ENCODE data around the gene OGG1. TPM values are rescaled to one million over a fixed set of nuclear protein-coding genes. Genes with fewer than 3 reads are reported as not detected.

OGG1 gene
- total RNA-seq, 1 donor from 2014 or later: 34.8 TPM

DNA sequence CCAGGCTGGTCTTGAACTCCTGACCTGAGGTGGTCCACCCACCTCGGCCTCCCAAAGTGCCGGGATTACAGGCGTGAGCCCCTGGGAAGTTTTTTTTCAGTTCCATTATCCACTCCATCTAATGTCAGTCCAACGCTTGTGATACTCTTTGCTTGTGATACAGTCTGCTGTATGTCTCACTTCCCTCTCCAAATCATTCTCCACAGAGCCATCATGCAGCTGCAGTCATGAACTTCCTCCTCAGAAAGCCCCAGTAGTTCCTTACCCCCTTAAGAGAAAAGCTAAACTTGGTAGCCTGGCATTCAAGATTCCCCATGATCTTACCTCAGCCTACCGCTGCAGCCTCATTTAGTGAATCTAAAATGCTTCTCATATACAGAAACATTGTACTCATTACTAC is 45.5 kb downstream of the OGG1 start:
- Mint-ChIP-seq H3K27me3 (ENCODE audit: unreplicated experiment) (no peaks in the 10 kb centered on the region), H3K4me3 (ENCODE audit: unreplicated experiment) (peak overlapping the region; percentile 22), H3K9me3 (ENCODE audit: unreplicated experiment) (no peaks in the 10 kb centered on the region), H3K4me1 (ENCODE audit: unreplicated experiment) (peaks cover 28% of the 10 kb centered on the region), H3K27ac (ENCODE audit: unreplicated experiment) (no peak overlapping the region), H3K36me3 (ENCODE audit: unreplicated experiment) (peaks cover 35% of the 10 kb centered on the region)
- DNase-seq (ENCODE audit: extremely low spot score, unreplicated experiment): no peak
- TF ChIP-seq, protein P1, sequence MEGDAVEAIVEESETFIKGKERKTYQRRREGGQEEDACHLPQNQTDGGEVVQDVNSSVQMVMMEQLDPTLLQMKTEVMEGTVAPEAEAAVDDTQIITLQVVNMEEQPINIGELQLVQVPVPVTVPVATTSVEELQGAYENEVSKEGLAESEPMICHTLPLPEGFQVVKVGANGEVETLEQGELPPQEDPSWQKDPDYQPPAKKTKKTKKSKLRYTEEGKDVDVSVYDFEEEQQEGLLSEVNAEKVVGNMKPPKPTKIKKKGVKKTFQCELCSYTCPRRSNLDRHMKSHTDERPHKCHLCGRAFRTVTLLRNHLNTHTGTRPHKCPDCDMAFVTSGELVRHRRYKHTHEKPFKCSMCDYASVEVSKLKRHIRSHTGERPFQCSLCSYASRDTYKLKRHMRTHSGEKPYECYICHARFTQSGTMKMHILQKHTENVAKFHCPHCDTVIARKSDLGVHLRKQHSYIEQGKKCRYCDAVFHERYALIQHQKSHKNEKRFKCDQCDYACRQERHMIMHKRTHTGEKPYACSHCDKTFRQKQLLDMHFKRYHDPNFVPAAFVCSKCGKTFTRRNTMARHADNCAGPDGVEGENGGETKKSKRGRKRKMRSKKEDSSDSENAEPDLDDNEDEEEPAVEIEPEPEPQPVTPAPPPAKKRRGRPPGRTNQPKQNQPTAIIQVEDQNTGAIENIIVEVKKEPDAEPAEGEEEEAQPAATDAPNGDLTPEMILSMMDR (IDR thresholded peaks at IDR 0.05): no peak

DNA sequence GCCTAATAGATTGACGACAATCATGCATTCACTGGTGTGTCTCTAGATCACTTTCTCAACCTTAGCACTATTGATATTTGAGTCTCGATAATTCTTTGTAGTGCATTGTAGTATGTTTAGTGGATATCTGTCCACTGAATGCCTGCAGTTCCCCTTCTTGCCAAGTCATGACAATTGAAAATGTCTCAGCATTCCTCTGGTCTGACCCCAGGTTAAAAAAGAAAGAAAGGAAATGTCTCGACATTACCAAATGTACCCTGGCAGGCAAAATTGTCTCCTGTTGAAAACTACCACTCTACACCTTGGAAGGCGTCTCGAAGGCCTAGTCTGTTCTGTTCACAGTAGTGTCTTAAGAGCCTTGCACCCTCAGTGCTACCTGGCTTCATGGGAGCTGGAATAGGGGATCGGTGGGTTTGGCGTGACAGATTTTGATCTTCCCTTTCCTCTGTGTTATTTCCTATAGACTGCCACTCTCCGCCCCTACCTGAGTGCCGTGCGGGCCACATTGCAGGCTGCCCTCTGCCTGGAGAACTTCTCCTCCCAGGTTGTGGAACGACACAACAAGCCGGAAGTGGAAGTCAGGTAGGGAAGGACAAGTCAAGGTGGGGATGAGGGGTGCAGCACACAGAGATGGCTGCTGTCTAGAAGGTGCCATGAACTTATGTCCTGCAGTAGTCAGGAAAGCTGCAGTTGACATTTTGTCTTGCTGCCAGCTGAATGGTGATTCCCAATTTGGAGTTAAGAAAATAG is 47.6 kb downstream of the OGG1 start:
- no peak overlapping the region for H3K4me3 Mint-ChIP-seq (ENCODE audit: unreplicated experiment)
- DNase-seq (ENCODE audit: extremely low spot score, unreplicated experiment): no peak

DNA sequence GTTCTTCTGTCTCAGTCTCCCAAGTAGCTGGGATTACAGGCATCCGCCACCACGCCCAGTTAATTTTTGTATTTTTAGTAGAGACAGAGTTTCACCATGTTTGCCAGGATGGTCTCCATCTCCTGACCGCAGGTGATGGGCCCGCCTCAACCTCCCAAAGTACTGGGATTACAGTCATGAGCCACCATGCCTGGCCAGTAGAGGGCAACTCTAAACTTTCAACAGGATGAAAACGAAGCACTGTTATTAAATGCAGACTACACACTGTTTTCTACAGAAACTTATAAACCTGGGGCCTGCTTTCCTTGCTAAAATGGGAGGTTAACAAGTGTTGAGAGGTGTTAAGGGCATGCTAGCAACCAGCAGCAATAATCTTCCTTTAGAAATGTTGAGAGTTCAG is 50.8 kb downstream of the OGG1 start:
- H3K4me1 Mint-ChIP-seq (ENCODE audit: unreplicated experiment): no peaks in the 10 kb centered on the region
- TF ChIP-seq, protein P1 (IDR thresholded peaks at IDR 0.05): peak; percentile 40
- DNase-seq (ENCODE audit: extremely low spot score, unreplicated experiment): no peak
- H3K27ac Mint-ChIP-seq (ENCODE audit: unreplicated experiment): no peak overlapping the region
- no peak overlapping the region for H3K4me3 Mint-ChIP-seq (ENCODE audit: unreplicated experiment)
- H3K9me3 Mint-ChIP-seq (ENCODE audit: unreplicated experiment): no peaks in the 10 kb centered on the region
- peaks cover 55% of the 10 kb centered on the region for H3K36me3 Mint-ChIP-seq (ENCODE audit: unreplicated experiment)
- no peaks in the 10 kb centered on the region for H3K27me3 Mint-ChIP-seq (ENCODE audit: unreplicated experiment)

More for the DNA sequence above, 47.6 kb downstream of the OGG1 start:
- no peak overlapping the region for H3K27ac Mint-ChIP-seq (ENCODE audit: unreplicated experiment)
- H3K27me3 Mint-ChIP-seq (ENCODE audit: unreplicated experiment): no peaks in the 10 kb centered on the region
- no peaks in the 10 kb centered on the region for H3K9me3 Mint-ChIP-seq (ENCODE audit: unreplicated experiment)
- TF ChIP-seq, protein P1 (IDR thresholded peaks at IDR 0.05): no peak
- H3K36me3 Mint-ChIP-seq (ENCODE audit: unreplicated experiment): peaks cover 41% of the 10 kb centered on the region
- peaks cover 14% of the 10 kb centered on the region for H3K4me1 Mint-ChIP-seq (ENCODE audit: unreplicated experiment)

DNA sequence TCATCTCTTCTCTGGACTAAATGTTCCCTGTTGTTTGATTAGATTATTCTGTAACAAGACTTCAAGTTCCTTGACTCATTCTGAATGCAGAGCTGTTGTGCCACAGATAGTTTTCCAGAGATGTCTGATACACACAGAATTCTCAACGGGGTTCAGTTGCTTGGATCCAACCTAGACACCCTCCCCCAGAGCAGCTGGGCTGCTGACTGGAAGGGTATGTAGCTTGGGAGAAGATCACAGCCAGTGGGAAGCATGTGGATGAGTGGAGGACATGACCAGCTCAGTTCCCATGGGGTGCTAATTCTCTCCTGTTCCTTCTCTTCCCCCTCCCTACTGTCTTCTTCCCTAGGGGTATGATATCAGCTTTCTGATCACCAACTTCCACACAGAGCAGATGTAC is 53.7 kb downstream of the OGG1 start:
- no peaks in the 10 kb centered on the region for H3K9me3 Mint-ChIP-seq (ENCODE audit: unreplicated experiment)
- DNase-seq (ENCODE audit: extremely low spot score, unreplicated experiment): no peak
- H3K4me1 Mint-ChIP-seq (ENCODE audit: unreplicated experiment): peaks cover 2% of the 10 kb centered on the region
- H3K27ac Mint-ChIP-seq (ENCODE audit: unreplicated experiment): no peak overlapping the region
- TF ChIP-seq, protein P1 (IDR thresholded peaks at IDR 0.05): no peak
- H3K4me3 Mint-ChIP-seq (ENCODE audit: unreplicated experiment): no peak overlapping the region
- H3K27me3 Mint-ChIP-seq (ENCODE audit: unreplicated experiment): no peaks in the 10 kb centered on the region
- H3K36me3 Mint-ChIP-seq (ENCODE audit: unreplicated experiment): peaks cover 43% of the 10 kb centered on the region

DNA sequence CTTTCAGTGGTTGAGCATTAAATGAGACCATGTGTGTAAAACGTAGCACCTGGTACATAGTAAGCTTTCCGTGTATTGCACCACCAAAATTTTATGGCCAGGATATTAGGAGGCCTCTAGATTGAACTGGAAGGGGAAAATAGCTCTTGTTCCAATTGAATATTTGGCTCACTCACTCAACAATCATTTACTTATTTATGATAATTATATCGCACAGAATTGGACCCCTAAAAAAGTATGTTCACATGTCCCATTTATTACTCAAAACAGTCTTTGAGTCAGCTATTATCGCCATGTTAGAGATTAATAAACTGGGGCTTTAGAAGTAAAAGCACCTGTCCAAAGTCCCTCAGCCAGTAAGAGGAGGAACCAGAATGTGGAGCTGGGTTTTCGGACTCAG is 55.2 kb downstream of the OGG1 start:
- TF ChIP-seq, protein P1 (IDR thresholded peaks at IDR 0.05): no peak
- no peaks in the 10 kb centered on the region for H3K27me3 Mint-ChIP-seq (ENCODE audit: unreplicated experiment)
- H3K36me3 Mint-ChIP-seq (ENCODE audit: unreplicated experiment): peaks cover 35% of the 10 kb centered on the region
- H3K27ac Mint-ChIP-seq (ENCODE audit: unreplicated experiment): no peak overlapping the region
- no peaks in the 10 kb centered on the region for H3K9me3 Mint-ChIP-seq (ENCODE audit: unreplicated experiment)
- H3K4me3 Mint-ChIP-seq (ENCODE audit: unreplicated experiment): no peak overlapping the region
- H3K4me1 Mint-ChIP-seq (ENCODE audit: unreplicated experiment): peaks cover 14% of the 10 kb centered on the region
- no peak for DNase-seq (ENCODE audit: extremely low spot score, unreplicated experiment)

Measured in osteocyte (in vitro differentiated cells).